WTC11 (cell line): ENCODE data around the gene KCNMA1. TPM values are rescaled to one million over a fixed set of nuclear protein-coding genes. Genes with fewer than 3 reads are reported as not detected.

Source experiments
- ATAC-seq: fragments of 200-7000 bp; cut with Tn5 transposase; 2 replicates; pipeline ENCODE4 v1.10.0; 2021; ENCODE audit warnings: mild to moderate bottlenecking, moderate library complexity
- CTCF ChIA-PET: fragments of 300-600 bp; sonication (Branson Sonifier 250); formaldehyde crosslinking; loops from one replicate; lab custom pipeline; 2021; ENCODE audit warnings: antibody characterized with exemption; lab: Charles Lee
- POLR2A ChIA-PET: fragments of 350-600 bp; sonication (Branson Sonifier 250); formaldehyde crosslinking; loops from one replicate; lab custom pipeline; 2021; ENCODE audit warnings: antibody characterized with exemption; lab: Charles Lee
- DNase-seq: peaks from one replicate; pipeline ENCODE4 v3.0.0; 2021; ENCODE audit warnings: low spot score
- H3K27ac Mint-ChIP-seq: 2 replicates; pipeline ENCODE4 v1.8.0; 2021; ENCODE audit warnings: mixed read lengths
- H3K27me3 Mint-ChIP-seq: 2 replicates; pipeline ENCODE4 v1.8.0; 2021; ENCODE audit warnings: low read depth, mild to moderate bottlenecking, moderate library complexity, mixed read lengths
- H3K36me3 Mint-ChIP-seq: 2 replicates; pipeline ENCODE4 v1.8.0; 2021; ENCODE audit warnings: mixed read lengths
- H3K4me1 Mint-ChIP-seq: 2 replicates; pipeline ENCODE4 v1.8.0; 2022; ENCODE audit warnings: mixed read lengths
- H3K4me3 Mint-ChIP-seq: 2 replicates; pipeline ENCODE4 v1.8.0; 2021; ENCODE audit warnings: mild to moderate bottlenecking, moderate library complexity, mixed read lengths
- H3K9me3 Mint-ChIP-seq: 2 replicates; pipeline ENCODE4 v1.8.0; 2021; ENCODE audit warnings: mixed read lengths
- CBFB ChIP-seq: sonication (generic); formaldehyde crosslinking; IDR thresholded peaks from 2 replicates; pipeline ENCODE4 v1.8.1; 2022; ENCODE audit warnings: mild to moderate bottlenecking, low read depth, missing genetic modification reagents
- CREB1 ChIP-seq: sonication (generic); formaldehyde crosslinking; IDR thresholded peaks from 2 replicates; pipeline ENCODE4 v1.8.0; 2023; ENCODE audit warnings: mild to moderate bottlenecking, missing genetic modification reagents
- ELF4 ChIP-seq: sonication (generic); formaldehyde crosslinking; IDR thresholded peaks from 2 replicates; pipeline ENCODE4 v1.8.1; 2022; ENCODE audit warnings: low read depth, mild to moderate bottlenecking, moderate library complexity, missing genetic modification reagents
- ETV6 ChIP-seq: sonication (generic); formaldehyde crosslinking; IDR thresholded peaks from 2 replicates; pipeline ENCODE4 v1.8.1; 2022; ENCODE audit warnings: mild to moderate bottlenecking, missing genetic modification reagents
- FOXJ3 ChIP-seq: sonication (generic); formaldehyde crosslinking; IDR thresholded peaks from 2 replicates; pipeline ENCODE4 v1.9.0; 2021; ENCODE audit warnings: missing genetic modification reagents, mild to moderate bottlenecking, borderline replicate concordance
- GRHL2 ChIP-seq: fragments of 250-450 bp; sonication (Bioruptor Pico); IDR thresholded peaks from 2 replicates; pipeline ENCODE4 v1.8.0; 2022; ENCODE audit warnings: mild to moderate bottlenecking, moderate library complexity; ENCODE audit not compliant: insufficient replicate concordance, severe bottlenecking
- JAZF1 ChIP-seq: fragments of 250-450 bp; sonication (Bioruptor Pico); IDR thresholded peaks from 2 replicates; pipeline ENCODE4 v1.9.0; 2021; ENCODE audit warnings: moderate library complexity, mild to moderate bottlenecking, inconsistent platforms
- OVOL2 ChIP-seq: fragments of 250-450 bp; sonication (Bioruptor Pico); IDR thresholded peaks from 2 replicates; pipeline ENCODE4 v1.9.0; 2021; ENCODE audit warnings: mild to moderate bottlenecking, borderline replicate concordance
- SMAD4 ChIP-seq: sonication (generic); formaldehyde crosslinking; IDR thresholded peaks from 2 replicates; pipeline ENCODE4 v1.8.0; 2022; ENCODE audit warnings: mild to moderate bottlenecking, missing genetic modification reagents
- TCF7 ChIP-seq: sonication (generic); formaldehyde crosslinking; IDR thresholded peaks from 2 replicates; pipeline ENCODE4 v1.8.0; 2022; ENCODE audit warnings: mild to moderate bottlenecking, low read depth, missing genetic modification reagents, moderate library complexity
- TP53 ChIP-seq: sonication (generic); formaldehyde crosslinking; IDR thresholded peaks from 2 replicates; pipeline ENCODE4 v1.8.1; 2023; ENCODE audit warnings: mild to moderate bottlenecking, missing genetic modification reagents
- ZNF416 ChIP-seq: fragments of 250-450 bp; sonication (Bioruptor Pico); IDR thresholded peaks from 2 replicates; pipeline ENCODE4 v1.9.0; 2021; ENCODE audit warnings: mild to moderate bottlenecking, inconsistent platforms
- total RNA-seq: library from RNA; stranded (reverse); gene quantifications from 3 replicates; pipeline ENCODE4 v1.2.3, GENCODE V29; 2021
- TF ChIP-seq, protein P1 (sequence below): sonication (generic); formaldehyde crosslinking; IDR thresholded peaks from 2 replicates; pipeline ENCODE4 v1.8.1; 2022; ENCODE audit warnings: missing genetic modification reagents, borderline replicate concordance
- TF ChIP-seq, protein P2 (sequence below): fragments of 200-600 bp; IDR thresholded peaks from 2 replicates; pipeline ENCODE4 v1.8.0; 2022; ENCODE audit warnings: antibody characterized with exemption
- TF ChIP-seq, protein P3 (sequence below): sonication (generic); formaldehyde crosslinking; IDR thresholded peaks from 2 replicates; pipeline ENCODE4 v1.8.1; 2022; ENCODE audit warnings: mild to moderate bottlenecking, moderate library complexity, missing genetic modification reagents
- TF ChIP-seq, protein P4 (sequence below): sonication (generic); formaldehyde crosslinking; IDR thresholded peaks from 2 replicates; pipeline ENCODE4 v1.8.0; 2022; ENCODE audit warnings: missing genetic modification reagents
- TF ChIP-seq, protein P5 (sequence below): sonication (generic); formaldehyde crosslinking; IDR thresholded peaks from 2 replicates; pipeline ENCODE4 v1.8.1; 2023; ENCODE audit warnings: mild to moderate bottlenecking, moderate library complexity, missing genetic modification reagents
- TF ChIP-seq, protein P6 (sequence below): fragments of 250-450 bp; sonication (Bioruptor Pico); IDR thresholded peaks from 2 replicates; pipeline ENCODE4 v1.9.0; 2021; ENCODE audit warnings: mild to moderate bottlenecking, borderline replicate concordance

Gene KCNMA1
- total RNA-seq, 1 experiment from 2014 or later, result 7.3 TPM

DNA sequence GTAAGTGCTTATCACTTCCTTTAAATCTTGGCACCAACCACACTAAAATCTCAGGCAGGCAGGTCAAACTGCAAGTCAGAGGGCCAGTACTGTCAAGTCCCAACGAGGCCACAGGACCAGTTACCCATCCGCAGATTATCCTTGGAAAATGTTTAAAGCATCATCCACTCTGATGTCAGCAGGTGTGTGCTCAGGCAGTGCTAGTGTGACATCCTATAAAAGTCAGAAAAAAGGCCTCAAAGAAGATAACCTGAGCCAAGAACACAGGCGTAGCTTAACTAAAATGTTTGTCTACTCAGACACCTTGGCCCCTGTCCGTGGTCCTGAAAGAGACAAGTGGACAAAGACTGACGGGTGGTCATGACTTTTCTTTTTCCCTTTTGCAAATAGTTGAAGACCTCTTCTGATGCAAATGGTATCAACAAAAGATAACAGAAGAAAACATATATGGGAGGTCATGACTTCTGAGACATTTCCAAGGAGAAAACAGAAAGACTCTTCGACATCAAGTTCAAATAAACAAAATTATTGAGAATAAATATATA, 309.3 kb downstream of the KCNMA1 start:
- DNase-seq (peak; percentile 62), ATAC-seq (no peak)
- H3K27me3 Mint-ChIP-seq, result no peaks in the 10 kb centered on the region
- no peak overlapping the region for H3K4me3 Mint-ChIP-seq
- H3K4me1 Mint-ChIP-seq, result peaks cover 13% of the 10 kb centered on the region
- CTCF ChIA-PET, result no interaction called here
- no peak overlapping the region for H3K27ac Mint-ChIP-seq
- POLR2A ChIA-PET, result no interaction called here
- no peaks in the 10 kb centered on the region for H3K9me3 Mint-ChIP-seq
- H3K36me3 Mint-ChIP-seq, result no peaks in the 10 kb centered on the region
- TF ChIP-seq CREB1 (CRISPR knock-in tag), result 0 out of 2 replicates have a peak, but pooled peaks have one; percentile 23
- no peak for TF ChIP-seq FOXJ3

DNA sequence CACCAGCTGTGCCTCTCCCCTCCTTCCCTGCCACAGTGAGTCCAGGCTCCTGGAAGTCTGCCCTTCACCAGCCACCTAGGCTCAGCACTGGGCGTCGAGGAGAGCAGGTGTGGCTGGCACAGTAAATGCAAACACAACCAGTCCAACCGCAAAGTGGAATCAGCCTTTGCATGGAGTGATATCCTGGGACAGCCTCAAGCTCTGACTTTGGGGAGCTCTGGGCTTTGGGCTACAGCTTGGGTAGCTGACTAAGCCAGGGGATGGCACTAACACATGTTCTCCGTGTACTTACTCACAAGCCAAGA, 312.4 kb downstream of the KCNMA1 start:
- H3K36me3 Mint-ChIP-seq, result no peaks in the 10 kb centered on the region; the same call in 1 of the 2 replicates
- no peak overlapping the region for H3K4me3 Mint-ChIP-seq
- H3K4me1 Mint-ChIP-seq, result peaks cover 13% of the 10 kb centered on the region
- no peaks in the 10 kb centered on the region for H3K27me3 Mint-ChIP-seq
- no peak overlapping the region for H3K27ac Mint-ChIP-seq
- POLR2A ChIA-PET, result no interaction called here
- CTCF ChIA-PET, result interaction anchor here (0.8 to 2.0 kb wide), 2 partner anchors 29 to 159 kb away, joined by 3 to 6 read pairs; no protein-coding TSS in a partner anchor
- DNase-seq (no peak), ATAC-seq (no peak; the same call in 1 of the 2 replicates)
- H3K9me3 Mint-ChIP-seq, result peaks cover 10% of the 10 kb centered on the region
- TF ChIP-seq ZNF416 (CRISPR knock-in tag) (no peak), TCF7 (CRISPR knock-in tag) (no peak), CBFB (no peak), SMAD4 (CRISPR knock-in tag) (no peak), GRHL2 (CRISPR knock-in tag) (no peak), OVOL2 (CRISPR knock-in tag) (no peak), TP53 (no peak), ELF4 (CRISPR knock-in tag) (no peak), ETV6 (CRISPR knock-in tag) (no peak), JAZF1 (CRISPR knock-in tag) (no peak)
- TF ChIP-seq, protein P1, sequence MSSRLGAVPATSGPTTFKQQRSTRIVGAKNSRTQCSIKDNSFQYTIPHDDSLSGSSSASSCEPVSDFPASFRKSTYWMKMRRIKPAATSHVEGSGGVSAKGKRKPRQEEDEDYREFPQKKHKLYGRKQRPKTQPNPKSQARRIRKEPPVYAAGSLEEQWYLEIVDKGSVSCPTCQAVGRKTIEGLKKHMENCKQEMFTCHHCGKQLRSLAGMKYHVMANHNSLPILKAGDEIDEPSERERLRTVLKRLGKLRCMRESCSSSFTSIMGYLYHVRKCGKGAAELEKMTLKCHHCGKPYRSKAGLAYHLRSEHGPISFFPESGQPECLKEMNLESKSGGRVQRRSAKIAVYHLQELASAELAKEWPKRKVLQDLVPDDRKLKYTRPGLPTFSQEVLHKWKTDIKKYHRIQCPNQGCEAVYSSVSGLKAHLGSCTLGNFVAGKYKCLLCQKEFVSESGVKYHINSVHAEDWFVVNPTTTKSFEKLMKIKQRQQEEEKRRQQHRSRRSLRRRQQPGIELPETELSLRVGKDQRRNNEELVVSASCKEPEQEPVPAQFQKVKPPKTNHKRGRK (CRISPR knock-in tag), result no peak
- TF ChIP-seq, protein P2, sequence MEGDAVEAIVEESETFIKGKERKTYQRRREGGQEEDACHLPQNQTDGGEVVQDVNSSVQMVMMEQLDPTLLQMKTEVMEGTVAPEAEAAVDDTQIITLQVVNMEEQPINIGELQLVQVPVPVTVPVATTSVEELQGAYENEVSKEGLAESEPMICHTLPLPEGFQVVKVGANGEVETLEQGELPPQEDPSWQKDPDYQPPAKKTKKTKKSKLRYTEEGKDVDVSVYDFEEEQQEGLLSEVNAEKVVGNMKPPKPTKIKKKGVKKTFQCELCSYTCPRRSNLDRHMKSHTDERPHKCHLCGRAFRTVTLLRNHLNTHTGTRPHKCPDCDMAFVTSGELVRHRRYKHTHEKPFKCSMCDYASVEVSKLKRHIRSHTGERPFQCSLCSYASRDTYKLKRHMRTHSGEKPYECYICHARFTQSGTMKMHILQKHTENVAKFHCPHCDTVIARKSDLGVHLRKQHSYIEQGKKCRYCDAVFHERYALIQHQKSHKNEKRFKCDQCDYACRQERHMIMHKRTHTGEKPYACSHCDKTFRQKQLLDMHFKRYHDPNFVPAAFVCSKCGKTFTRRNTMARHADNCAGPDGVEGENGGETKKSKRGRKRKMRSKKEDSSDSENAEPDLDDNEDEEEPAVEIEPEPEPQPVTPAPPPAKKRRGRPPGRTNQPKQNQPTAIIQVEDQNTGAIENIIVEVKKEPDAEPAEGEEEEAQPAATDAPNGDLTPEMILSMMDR, result no peak
- TF ChIP-seq, protein P3, sequence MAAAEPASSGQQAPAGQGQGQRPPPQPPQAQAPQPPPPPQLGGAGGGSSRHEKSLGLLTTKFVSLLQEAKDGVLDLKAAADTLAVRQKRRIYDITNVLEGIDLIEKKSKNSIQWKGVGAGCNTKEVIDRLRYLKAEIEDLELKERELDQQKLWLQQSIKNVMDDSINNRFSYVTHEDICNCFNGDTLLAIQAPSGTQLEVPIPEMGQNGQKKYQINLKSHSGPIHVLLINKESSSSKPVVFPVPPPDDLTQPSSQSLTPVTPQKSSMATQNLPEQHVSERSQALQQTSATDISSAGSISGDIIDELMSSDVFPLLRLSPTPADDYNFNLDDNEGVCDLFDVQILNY (CRISPR knock-in tag), result no peak
- TF ChIP-seq, protein P4, sequence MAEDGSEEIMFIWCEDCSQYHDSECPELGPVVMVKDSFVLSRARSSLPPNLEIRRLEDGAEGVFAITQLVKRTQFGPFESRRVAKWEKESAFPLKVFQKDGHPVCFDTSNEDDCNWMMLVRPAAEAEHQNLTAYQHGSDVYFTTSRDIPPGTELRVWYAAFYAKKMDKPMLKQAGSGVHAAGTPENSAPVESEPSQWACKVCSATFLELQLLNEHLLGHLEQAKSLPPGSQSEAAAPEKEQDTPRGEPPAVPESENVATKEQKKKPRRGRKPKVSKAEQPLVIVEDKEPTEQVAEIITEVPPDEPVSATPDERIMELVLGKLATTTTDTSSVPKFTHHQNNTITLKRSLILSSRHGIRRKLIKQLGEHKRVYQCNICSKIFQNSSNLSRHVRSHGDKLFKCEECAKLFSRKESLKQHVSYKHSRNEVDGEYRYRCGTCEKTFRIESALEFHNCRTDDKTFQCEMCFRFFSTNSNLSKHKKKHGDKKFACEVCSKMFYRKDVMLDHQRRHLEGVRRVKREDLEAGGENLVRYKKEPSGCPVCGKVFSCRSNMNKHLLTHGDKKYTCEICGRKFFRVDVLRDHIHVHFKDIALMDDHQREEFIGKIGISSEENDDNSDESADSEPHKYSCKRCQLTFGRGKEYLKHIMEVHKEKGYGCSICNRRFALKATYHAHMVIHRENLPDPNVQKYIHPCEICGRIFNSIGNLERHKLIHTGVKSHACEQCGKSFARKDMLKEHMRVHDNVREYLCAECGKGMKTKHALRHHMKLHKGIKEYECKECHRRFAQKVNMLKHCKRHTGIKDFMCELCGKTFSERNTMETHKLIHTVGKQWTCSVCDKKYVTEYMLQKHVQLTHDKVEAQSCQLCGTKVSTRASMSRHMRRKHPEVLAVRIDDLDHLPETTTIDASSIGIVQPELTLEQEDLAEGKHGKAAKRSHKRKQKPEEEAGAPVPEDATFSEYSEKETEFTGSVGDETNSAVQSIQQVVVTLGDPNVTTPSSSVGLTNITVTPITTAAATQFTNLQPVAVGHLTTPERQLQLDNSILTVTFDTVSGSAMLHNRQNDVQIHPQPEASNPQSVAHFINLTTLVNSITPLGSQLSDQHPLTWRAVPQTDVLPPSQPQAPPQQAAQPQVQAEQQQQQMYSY, result no peak
- TF ChIP-seq, protein P5, sequence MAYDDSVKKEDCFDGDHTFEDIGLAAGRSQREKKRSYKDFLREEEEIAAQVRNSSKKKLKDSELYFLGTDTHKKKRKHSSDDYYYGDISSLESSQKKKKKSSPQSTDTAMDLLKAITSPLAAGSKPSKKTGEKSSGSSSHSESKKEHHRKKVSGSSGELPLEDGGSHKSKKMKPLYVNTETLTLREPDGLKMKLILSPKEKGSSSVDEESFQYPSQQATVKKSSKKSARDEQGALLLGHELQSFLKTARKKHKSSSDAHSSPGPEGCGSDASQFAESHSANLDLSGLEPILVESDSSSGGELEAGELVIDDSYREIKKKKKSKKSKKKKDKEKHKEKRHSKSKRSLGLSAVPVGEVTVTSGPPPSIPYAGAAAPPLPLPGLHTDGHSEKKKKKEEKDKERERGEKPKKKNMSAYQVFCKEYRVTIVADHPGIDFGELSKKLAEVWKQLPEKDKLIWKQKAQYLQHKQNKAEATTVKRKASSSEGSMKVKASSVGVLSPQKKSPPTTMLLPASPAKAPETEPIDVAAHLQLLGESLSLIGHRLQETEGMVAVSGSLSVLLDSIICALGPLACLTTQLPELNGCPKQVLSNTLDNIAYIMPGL (CRISPR knock-in tag), result no peak
- TF ChIP-seq, protein P6, sequence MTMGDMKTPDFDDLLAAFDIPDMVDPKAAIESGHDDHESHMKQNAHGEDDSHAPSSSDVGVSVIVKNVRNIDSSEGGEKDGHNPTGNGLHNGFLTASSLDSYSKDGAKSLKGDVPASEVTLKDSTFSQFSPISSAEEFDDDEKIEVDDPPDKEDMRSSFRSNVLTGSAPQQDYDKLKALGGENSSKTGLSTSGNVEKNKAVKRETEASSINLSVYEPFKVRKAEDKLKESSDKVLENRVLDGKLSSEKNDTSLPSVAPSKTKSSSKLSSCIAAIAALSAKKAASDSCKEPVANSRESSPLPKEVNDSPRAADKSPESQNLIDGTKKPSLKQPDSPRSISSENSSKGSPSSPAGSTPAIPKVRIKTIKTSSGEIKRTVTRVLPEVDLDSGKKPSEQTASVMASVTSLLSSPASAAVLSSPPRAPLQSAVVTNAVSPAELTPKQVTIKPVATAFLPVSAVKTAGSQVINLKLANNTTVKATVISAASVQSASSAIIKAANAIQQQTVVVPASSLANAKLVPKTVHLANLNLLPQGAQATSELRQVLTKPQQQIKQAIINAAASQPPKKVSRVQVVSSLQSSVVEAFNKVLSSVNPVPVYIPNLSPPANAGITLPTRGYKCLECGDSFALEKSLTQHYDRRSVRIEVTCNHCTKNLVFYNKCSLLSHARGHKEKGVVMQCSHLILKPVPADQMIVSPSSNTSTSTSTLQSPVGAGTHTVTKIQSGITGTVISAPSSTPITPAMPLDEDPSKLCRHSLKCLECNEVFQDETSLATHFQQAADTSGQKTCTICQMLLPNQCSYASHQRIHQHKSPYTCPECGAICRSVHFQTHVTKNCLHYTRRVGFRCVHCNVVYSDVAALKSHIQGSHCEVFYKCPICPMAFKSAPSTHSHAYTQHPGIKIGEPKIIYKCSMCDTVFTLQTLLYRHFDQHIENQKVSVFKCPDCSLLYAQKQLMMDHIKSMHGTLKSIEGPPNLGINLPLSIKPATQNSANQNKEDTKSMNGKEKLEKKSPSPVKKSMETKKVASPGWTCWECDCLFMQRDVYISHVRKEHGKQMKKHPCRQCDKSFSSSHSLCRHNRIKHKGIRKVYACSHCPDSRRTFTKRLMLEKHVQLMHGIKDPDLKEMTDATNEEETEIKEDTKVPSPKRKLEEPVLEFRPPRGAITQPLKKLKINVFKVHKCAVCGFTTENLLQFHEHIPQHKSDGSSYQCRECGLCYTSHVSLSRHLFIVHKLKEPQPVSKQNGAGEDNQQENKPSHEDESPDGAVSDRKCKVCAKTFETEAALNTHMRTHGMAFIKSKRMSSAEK, result no peak
